GM12865 (cell line): ENCODE data around the gene IDUA.

Experiments used
- DNase-seq: peaks from one replicate; pipeline ENCODE4 v3.0.0; 2010; ENCODE audit warnings: low read depth
- H3K4me3 ChIP-seq: 2 replicates; pipeline ENCODE4 v1.5.1; 2011; ENCODE audit warnings: mild to moderate bottlenecking, low read depth, low read length, control low read depth
- TF ChIP-seq, protein P1 (sequence below): IDR thresholded peaks from 2 replicates; pipeline ENCODE4 v1.5.1; 2011; ENCODE audit warnings: low read length, control low read depth, low read depth, inconsistent platforms; ENCODE audit not compliant: insufficient read depth; ENCODE audit errors: missing control alignments

IDUA gene

DNA sequence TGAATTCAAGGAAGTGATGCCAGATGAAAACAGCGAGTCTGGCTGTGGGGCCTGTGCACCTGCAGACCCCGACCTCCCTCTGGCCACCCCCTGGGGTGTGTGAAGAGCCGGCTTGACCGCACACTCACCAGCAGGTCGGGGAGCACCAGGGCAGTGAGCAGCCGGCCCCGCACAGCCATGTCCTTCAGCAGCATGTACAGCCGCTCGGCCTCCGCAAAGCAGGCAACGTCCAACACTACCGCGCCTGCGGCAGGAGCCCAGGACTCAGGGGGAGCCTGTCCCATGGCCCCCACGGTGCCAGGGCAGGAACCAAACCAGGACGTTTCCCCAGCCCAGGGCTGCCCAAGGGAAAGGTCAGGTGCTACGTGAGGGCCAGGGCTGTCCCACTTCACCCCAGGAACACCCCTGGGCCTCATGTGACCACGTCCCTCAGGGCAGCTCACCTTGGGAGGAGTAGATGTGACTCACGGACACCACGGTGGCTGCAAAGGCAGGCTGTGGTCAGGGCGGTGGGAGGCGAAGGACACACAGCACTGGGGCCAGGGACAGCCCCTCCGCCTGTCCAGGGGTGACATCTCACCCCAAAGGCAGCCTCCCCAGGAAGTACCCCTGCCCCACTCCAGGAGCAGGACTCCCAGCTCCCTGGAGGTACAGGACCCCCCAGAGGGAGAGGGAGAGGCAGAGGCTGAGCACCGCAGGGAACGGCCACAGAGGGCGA, 21.6 kb upstream of the IDUA start:
- TF ChIP-seq, protein P1, sequence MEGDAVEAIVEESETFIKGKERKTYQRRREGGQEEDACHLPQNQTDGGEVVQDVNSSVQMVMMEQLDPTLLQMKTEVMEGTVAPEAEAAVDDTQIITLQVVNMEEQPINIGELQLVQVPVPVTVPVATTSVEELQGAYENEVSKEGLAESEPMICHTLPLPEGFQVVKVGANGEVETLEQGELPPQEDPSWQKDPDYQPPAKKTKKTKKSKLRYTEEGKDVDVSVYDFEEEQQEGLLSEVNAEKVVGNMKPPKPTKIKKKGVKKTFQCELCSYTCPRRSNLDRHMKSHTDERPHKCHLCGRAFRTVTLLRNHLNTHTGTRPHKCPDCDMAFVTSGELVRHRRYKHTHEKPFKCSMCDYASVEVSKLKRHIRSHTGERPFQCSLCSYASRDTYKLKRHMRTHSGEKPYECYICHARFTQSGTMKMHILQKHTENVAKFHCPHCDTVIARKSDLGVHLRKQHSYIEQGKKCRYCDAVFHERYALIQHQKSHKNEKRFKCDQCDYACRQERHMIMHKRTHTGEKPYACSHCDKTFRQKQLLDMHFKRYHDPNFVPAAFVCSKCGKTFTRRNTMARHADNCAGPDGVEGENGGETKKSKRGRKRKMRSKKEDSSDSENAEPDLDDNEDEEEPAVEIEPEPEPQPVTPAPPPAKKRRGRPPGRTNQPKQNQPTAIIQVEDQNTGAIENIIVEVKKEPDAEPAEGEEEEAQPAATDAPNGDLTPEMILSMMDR: no peak

DNA sequence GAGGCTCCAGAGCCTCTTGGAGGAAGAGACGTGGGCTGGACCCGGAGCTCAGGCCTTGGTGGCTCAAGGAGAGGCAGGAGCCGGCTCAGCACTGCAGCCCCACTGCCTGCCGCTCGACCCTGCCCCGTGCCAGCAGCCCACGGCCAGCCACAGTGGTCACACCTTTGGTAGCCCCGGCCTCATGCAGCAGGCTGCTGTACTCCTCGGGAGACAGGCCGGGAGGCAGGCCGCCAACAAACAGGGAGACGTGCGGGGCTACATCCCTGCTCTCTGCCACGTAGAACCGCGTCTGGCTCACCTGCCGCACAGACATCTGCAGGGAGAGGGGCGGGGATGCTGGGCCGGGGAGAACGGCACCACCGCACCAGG, 21.1 kb upstream of the IDUA start:
- no peak for DNase-seq
- TF ChIP-seq, protein P1: no peak
- H3K4me3 ChIP-seq: no peak overlapping the region

More for the DNA sequence above, 21.6 kb upstream of the IDUA start:
- no peak overlapping the region for H3K4me3 ChIP-seq
- no peak for DNase-seq

DNA sequence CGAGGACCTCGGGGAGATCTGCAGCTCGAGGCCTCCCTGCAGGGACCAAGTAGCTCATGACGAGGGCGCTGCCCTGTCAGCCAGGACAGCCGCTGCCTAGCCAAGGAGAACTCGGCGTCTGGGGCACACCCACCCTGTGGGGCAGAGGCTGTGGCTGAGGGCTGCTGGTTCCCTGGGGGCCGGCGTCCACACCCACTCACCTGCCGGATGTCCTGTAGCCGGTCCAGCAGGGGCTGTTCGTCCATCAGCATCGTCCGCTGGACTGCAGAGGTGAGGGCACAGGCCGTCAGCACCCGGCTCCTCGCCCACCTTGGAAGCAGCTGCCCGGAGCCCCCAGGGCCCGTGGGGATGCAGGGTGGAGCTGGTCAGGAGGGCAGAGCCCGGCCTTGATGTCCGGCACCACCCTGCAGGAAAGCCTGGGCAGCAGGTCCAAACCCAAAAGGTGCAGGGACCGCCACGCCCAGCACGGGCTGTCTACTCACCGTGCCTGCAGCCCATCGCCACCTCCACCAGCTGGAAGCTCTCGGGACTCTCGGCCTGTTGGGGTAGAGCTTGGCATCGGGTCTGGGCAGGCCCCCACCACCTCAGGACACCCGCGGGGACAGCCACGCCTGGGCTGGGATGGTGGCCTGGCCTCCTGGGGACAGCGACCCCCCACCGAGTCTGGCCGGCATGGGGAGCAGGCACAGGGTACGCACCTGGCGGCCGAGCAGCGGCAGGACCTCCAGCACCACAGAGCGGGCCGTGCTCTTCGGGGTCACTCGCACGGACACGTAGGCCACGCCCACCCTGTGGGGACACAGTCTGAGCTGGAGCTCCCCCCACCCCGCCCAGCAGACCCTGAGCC, 20.4 kb upstream of the IDUA start:
- no peak for DNase-seq
- no peak overlapping the region for H3K4me3 ChIP-seq
- TF ChIP-seq, protein P1: no peak

DNA sequence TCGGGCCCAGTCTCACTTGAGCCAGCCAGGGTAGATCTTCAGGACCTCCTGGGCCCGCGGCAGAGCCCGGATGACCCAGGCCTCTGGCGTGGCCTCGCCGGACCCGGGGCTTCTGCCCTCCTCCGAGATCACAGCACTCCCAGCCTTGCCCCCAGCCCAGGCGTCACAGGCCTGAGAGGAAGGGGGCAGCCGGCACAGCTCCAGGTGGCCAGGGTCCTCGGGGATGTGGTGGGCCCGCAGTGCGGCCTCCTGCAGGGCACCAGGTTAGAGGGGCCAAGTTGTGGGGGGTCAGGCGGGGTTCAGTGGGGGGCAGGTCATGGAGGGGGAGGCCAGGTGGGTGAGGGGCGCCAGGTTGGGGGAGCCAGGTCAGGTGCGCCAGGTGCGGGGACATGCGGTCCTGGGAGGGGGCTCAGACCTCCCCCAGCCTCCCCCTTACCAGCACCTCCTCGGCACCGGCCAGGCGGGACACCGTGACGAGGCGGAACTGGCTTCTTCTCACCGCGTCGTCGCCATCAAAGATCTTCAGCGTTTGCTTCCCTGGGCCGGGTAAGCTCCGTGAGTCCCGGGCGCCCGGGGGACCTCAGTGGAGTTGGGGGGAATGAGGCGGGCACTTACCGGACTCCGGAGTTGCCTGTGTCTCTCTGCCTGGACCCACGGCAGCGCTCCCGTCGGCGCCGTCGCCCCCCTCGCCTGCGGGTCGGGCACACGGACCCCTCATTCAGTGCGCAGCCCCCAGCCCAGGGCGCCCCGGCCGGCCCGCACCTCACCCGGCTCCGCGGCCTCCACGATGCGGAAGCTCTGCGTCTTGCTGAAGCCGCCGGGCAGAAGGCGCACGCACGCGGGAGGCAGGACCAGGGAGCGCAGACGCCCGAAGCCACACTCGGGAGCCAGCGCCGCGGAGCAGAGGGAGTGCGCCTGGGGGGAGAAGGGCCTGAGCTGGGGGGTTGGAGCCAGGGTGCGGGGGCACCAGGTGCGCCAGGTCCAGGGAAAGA, 19.4 kb upstream of the IDUA start:
- TF ChIP-seq, protein P1: no peak
- DNase-seq: no peak
- no peak overlapping the region for H3K4me3 ChIP-seq

DNA sequence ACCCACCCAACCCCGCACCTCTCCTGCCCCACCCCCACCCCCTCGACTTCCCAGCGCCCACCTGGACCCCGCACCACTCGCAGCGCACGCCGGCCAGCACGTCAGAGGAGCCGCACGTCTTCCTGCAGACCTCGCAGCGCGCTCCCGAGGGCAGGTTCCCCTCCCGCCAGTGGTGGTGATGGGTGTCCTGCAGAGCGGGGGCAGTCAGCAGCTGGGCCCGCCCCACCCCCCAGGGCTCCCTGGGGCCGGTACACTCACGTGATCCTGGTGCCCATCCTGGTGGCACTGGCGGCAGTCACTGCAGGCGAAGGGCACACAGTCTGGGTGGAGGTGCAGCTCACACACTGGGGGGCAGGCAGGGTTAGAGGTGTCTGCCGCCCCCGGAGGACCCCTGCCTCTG, 18.6 kb upstream of the IDUA start:
- TF ChIP-seq, protein P1: no peak
- H3K4me3 ChIP-seq: no peak overlapping the region
- DNase-seq: no peak

DNA sequence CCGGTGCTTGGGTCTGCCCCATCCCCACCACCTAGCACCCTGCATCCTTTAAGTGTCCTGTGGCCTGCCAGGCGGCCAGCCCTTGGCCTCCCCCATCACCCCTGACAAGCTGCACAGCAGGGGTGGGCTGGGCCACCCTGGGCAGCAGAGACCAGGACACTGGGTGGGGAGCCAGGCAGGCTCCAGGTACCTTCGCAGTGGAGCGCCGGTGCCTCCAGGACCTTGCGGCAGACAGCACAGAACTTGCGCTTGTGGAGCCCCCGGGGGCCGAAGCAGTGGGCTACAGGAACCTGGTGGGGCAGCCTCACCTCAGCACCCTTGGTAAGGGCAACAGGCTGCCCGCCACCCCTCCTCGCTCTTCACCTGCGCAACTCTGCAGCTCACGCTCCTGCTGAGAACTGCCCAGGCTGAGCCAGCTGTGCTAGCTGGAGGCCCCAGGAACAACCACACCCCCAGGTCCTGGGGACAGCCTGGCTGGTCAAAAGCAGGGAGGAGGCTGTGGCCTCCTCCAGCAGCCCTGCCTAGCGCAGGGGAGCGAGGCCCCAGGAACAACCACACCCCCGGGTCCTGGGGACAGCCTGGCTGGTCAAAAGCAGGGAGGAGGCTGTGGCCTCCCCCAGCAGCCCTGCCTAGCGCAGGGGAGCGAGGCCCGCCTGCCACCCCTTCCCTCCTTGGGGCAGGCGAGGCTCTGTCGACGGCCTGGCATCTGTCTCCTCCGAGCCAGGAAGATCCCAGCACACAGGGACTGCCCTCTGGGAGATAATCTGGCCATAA, 18.0 kb upstream of the IDUA start:
- no peak overlapping the region for H3K4me3 ChIP-seq
- TF ChIP-seq, protein P1: no peak
- no peak for DNase-seq
